Heart left ventricle (tissue), 16 donors: ENCODE results near the gene TMTC3. TPM values are rescaled to one million over a fixed set of nuclear protein-coding genes. Genes with fewer than 3 reads are reported as not detected.

Experiments
- ATAC-seq, 4 donors: fragments of 200-7000 bp; cut with Tn5 transposase; one replicate each; pipeline ENCODE4 v1.9.1; 2020 to 2022; ENCODE audit warnings: moderate library complexity in 4 of 4, mild to moderate bottlenecking in 3 of 4, moderate number of reproducible peaks in 1 of 4
- DNase-seq, 5 donors: peaks; one replicate each; pipeline ENCODE4 v3.0.0-alpha.2; 2020
- H3K27ac ChIP-seq, 12 donors: fragments of 200-600 bp; sonication (generic) in 4 of 12; one replicate each; pipeline versions ENCODE4 v1.5.0 to v1.8.0; 2016 to 2022; ENCODE audit warnings: mild to moderate bottlenecking in 2 of 12
- H3K27me3 ChIP-seq, 9 donors: fragments of 200-600 bp; sonication (generic) in 2 of 9; one replicate each; pipeline versions ENCODE4 v1.5.1 to v1.8.0; 2016 to 2022; ENCODE audit warnings: mild to moderate bottlenecking in 3 of 9
- H3K36me3 ChIP-seq, 9 donors: fragments of 200-600 bp; sonication (generic) in 2 of 9; one replicate each; pipeline versions ENCODE4 v1.5.0 to v1.8.0; 2018 to 2022; ENCODE audit warnings: mild to moderate bottlenecking in 2 of 9
- H3K4me1 ChIP-seq, 12 donors: fragments of 200-600 bp; sonication (generic) in 4 of 12; one replicate each; pipeline versions ENCODE4 v1.5.0 to v1.8.0; 2016 to 2022; ENCODE audit warnings: mild to moderate bottlenecking in 3 of 12
- H3K4me3 ChIP-seq, 12 donors: fragments of 200-600 bp; sonication (generic) in 4 of 12; one replicate each; pipeline versions ENCODE4 v1.5.0 to v1.8.0; 2017 to 2022; ENCODE audit warnings: mild to moderate bottlenecking in 9 of 12, moderate library complexity in 4 of 12
- H3K9me3 ChIP-seq, 12 donors: fragments of 200-600 bp; sonication (generic) in 4 of 12; one replicate each; pipeline versions ENCODE4 v1.5.0 to v1.8.0; 2016 to 2022; ENCODE audit warnings: mild to moderate bottlenecking in 1 of 12
- POLR2A ChIP-seq, 2 donors: fragments of 450-650 bp; IDR thresholded peaks; one replicate each; pipeline ENCODE4 v1.6.1; 2017; ENCODE audit warnings: antibody characterized with exemption in 2 of 2, mild to moderate bottlenecking in 2 of 2, moderate library complexity in 2 of 2
- intact Hi-C, 10 donors: fragments of 100-400 bp; cut with DNase I; formaldehyde crosslinking; loops; one replicate each; pipeline versions ENCODE4 v1.11.1 to v1.14.2; 2022
- polyA plus RNA-seq, 2 donors: library from polyadenylated mRNA; stranded (reverse); fragments of 200-250 nt; gene quantifications; one replicate each; pipeline ENCODE4 v1.2.3, GENCODE V29; 2013
- total RNA-seq, 9 donors: library from RNA; depleted of rRNA in 2 of 9; stranded (reverse); fragments of >200 nt in 2 of 9; fragmentation: NEBNext Ultra II Directional in 3 of 9; extraction: Animal tissue kit (Norgen Biotek cat#: 25700) in 3 of 9; gene quantifications; one replicate each; pipeline versions ENCODE4 v1.1.0 to v1.2.4, GENCODE V29; 2016 to 2023
- TF ChIP-seq, protein P1 (sequence below), 12 donors: fragments of 200-600 bp; sonication (generic) in 4 of 12; IDR thresholded peaks; one replicate each; pipeline versions ENCODE4 v1.5.0 to v1.8.0; 2018 to 2022; ENCODE audit warnings: antibody characterized with exemption in 12 of 12, mild to moderate bottlenecking in 5 of 12
- donor health status: ischemic (EF 13 %, LVEDD 7.1; RV severe dilation, severe dysfunction).
- donor health status: healthy with polysubstance abuse.
- donor health status: DM: no; HTN: yes; CAD: no.
- donor health status: DM: no; HTN: no; CAD: no.
- donor health status: ischemic (EF 25% LVEDD 6.9; RV normal size, moderate dysfunction).
- donor health status: ischemic (EF 25% LVEDD 5.7; RV mildly dilated, moderate dysfunction).
- donor health status: healthy.
- donor health status: DM: yes; HTN: yes; CAD: no.
- donor health status: ischemic (EF 35%, LVEDD 5.7; RV mildly dilated, moderate dysfunction).
- donor health status: nonischemic (EF 11% LVEDD 7.7; RV severe dilation, severe dysfunction).
- donor health status: DM: yes; HTN: yes; CAD: no.
- donor health status: PGD.
- donor health status: ischemic (EF 29% LVEDD 5.4; RV normal size, mild dysfunction).
- donor health status: nonischemic (EF 23%, LVEDD 6.1; RV moderate dilation, normal function).

The TMTC3 gene
- total and polyA plus RNA-seq, 11 donors = 1.2 to 13.8 (median 8.3) TPM

DNA sequence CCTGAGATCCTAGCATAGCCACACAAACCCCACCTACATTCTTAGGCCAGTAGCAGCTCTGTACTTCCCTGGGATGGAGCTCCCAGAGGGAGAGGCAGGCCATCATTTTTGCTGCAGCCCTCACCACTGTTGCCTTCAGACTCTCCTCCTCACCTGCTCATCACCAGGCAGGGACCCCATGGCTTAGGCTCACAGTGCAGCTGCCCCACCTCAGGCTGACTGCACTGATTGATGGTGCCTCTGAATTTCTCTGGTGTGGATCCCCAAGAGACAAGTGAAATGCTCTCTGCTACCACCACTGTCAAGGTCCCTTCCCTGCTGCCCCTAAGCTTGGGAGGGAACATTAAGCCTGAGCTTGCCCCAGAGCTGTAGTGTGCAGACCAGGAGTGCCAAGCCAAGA, 76.2 kb downstream of the TMTC3 start:
- Histone ChIP-seq H3K4me1 (no peaks in the 10 kb centered on the region), H3K9me3 (peaks cover 0 to 56% (median 23%) of the 10 kb centered on the region in 12 donors), H3K27me3 (no peaks in the 10 kb centered on the region), H3K36me3 (no peaks in the 10 kb centered on the region), H3K27ac (no peak overlapping the region), H3K4me3 (no peak overlapping the region)
- DNase-seq (no peak), ATAC-seq (no peak)
- no peak for TF ChIP-seq POLR2A (IDR thresholded peaks at IDR 0.05)
- TF ChIP-seq, protein P1, sequence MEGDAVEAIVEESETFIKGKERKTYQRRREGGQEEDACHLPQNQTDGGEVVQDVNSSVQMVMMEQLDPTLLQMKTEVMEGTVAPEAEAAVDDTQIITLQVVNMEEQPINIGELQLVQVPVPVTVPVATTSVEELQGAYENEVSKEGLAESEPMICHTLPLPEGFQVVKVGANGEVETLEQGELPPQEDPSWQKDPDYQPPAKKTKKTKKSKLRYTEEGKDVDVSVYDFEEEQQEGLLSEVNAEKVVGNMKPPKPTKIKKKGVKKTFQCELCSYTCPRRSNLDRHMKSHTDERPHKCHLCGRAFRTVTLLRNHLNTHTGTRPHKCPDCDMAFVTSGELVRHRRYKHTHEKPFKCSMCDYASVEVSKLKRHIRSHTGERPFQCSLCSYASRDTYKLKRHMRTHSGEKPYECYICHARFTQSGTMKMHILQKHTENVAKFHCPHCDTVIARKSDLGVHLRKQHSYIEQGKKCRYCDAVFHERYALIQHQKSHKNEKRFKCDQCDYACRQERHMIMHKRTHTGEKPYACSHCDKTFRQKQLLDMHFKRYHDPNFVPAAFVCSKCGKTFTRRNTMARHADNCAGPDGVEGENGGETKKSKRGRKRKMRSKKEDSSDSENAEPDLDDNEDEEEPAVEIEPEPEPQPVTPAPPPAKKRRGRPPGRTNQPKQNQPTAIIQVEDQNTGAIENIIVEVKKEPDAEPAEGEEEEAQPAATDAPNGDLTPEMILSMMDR (IDR thresholded peaks at IDR 0.05) = no peak
- intact Hi-C loops = no loop called here

DNA sequence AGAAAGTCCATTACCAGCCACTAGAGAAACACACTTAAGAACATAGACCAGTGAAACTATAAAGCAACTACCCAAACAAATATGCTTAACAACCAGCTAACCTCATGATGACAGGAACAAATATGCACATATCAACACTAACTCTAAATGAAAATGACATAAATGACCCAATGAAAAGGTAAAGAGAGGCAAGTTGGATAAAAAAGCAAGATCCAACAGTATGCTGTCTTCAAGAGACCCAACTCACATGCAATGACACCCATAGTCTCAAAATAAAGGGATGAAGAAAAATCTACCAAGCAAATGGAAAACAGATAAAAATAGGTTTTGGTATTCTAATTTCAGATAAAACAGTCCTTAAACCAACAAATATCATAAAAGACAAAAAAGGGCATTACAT, 77.8 kb downstream of the TMTC3 start:
- no peak overlapping the region for H3K27ac ChIP-seq
- intact Hi-C loops = no loop called here
- no peak overlapping the region for H3K4me3 ChIP-seq
- no peak for DNase-seq
- no peaks in the 10 kb centered on the region for H3K4me1 ChIP-seq
- H3K27me3 ChIP-seq = no peaks in the 10 kb centered on the region
- no peak for ATAC-seq
- H3K36me3 ChIP-seq = no peaks in the 10 kb centered on the region
- TF ChIP-seq, protein P1 (IDR thresholded peaks at IDR 0.05) = no peak
- no peak for TF ChIP-seq POLR2A (IDR thresholded peaks at IDR 0.05)
- peaks cover 0 to 55% (median 23%) of the 10 kb centered on the region in 12 donors for H3K9me3 ChIP-seq

DNA sequence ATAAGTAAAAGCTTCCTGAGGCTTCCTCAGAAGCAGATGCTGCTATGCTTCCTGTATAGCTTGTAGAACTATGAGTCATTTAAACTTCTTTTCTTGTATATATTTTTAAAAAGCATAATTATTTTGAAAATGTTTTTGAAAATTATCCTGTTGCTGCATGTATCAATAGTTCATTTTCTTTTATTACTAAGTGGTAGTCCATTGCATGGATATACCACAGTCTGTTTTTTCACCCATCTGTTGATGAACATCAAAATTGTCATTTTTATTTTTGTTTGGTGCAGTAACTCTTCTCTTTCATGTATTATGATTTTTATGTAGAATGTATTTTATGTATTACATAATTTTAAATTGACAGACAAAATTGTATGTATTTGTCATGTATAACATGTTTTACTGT, 81.4 kb downstream of the TMTC3 start:
- no peak for ATAC-seq
- H3K27me3 ChIP-seq = no peaks in the 10 kb centered on the region
- H3K4me1 ChIP-seq = no peaks in the 10 kb centered on the region
- H3K36me3 ChIP-seq = no peaks in the 10 kb centered on the region
- peaks cover 0 to 55% (median 24%) of the 10 kb centered on the region in 12 donors for H3K9me3 ChIP-seq
- no peak overlapping the region for H3K4me3 ChIP-seq
- intact Hi-C loops = no loop called here
- no peak overlapping the region for H3K27ac ChIP-seq
- DNase-seq = no peak
- TF ChIP-seq, protein P1 (IDR thresholded peaks at IDR 0.05) = no peak
- no peak for TF ChIP-seq POLR2A (IDR thresholded peaks at IDR 0.05)

DNA sequence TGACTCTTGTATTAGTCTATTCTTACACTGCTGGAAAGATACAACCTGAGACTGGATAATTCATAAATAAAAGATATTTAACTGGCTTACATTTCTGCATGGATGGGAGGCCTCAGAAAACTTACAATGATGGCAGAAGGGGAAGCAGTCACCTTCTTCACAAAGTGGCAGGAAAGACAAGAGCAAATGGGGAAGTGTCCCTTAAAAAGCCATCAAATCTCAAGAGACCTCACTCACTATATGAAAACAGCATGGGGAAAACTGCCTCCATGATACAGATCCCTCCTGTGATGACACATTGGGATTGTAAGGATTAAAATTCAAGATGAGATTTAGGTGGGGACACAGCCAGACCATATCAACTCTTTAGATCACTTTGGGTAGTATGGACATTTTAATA, 83.7 kb downstream of the TMTC3 start:
- DNase-seq = no peak
- no peaks in the 10 kb centered on the region for H3K27me3 ChIP-seq
- no peak for TF ChIP-seq POLR2A (IDR thresholded peaks at IDR 0.05)
- TF ChIP-seq, protein P1 (IDR thresholded peaks at IDR 0.05) = no peak
- H3K9me3 ChIP-seq = peaks cover 0 to 37% (median 13%) of the 10 kb centered on the region in 12 donors
- H3K4me1 ChIP-seq = no peaks in the 10 kb centered on the region
- H3K27ac ChIP-seq = no peak overlapping the region
- H3K4me3 ChIP-seq = no peak overlapping the region
- intact Hi-C loops = no loop called here
- ATAC-seq = no peak
- H3K36me3 ChIP-seq = no peaks in the 10 kb centered on the region
